Stimulated activated CD4-positive, alpha-beta T cell treated with anti-CD3 and anti-CD28 coated beads, TNF-alpha, amount 100 ng/mL, for 24 hours (primary cell): ENCODE results near the gene PLEK.
"Not testable (repeated sequence)": the region's sequence is repeated elsewhere in the genome, so short reads cannot be mapped to it uniquely, and the experiment has no call there.

ENCODE experiments used
- DNase-seq, 3 experiments: peaks; one replicate each; pipeline ENCODE4 v3.0.0-alpha.2; 2020; ENCODE audit warnings: low read depth in 3 of 3

Gene PLEK

DNA sequence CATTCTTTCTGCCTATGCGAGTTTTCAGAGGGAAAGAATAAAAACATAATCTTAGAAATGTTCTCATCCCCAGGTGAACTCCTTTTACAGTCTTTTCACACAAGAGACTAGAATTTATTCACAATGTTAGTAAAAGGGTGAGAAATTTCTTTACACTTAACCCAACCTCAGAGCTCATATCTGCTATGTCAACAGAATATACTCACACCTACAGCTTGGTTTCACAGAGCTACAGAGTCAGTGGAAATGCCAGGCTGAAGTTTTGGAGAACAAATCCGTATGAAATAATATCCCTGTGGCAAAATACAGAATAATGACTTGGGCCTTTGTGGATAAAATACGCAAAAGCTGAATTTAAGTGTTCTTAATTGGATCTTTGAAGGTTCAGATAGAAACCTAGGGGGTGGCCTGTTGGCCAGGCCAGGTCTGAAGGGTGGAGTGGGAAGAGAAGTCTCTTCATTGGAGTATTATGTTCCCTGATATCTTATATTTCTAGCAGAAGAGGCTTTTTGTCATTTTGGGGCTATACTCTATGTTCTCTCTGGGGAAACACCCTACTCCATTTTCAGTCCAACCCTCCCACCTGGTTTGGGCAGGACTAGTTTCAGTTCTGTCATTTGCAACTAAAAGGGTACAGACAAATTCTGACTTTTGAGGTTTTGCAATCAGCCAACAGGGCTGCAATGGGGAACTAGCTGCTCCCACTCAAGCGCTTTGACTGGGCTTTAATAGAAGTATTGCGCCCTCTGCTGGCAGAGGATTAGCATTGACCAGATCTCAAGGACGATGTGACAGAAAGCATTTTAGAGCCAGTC lies 76.3 kb downstream of the PLEK start:
- peak; percentile 70 to 83 (median 72) for DNase-seq

DNA sequence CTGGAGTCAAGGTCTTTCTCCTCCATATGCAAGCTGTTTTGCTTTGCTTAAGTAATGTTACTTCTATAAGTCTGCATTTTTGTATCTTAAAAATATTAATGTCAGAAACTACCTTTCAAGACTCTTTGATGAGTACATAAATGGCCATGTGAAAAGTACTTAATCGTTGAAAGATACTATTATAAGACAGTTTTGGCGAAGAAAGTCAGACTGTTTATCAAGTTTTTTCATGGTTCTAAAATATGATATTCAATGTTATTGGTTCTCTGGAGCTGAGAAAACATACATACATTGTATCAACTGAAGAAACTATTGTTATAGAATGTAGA lies 76.9 kb downstream of the PLEK start:
- no peak for DNase-seq

DNA sequence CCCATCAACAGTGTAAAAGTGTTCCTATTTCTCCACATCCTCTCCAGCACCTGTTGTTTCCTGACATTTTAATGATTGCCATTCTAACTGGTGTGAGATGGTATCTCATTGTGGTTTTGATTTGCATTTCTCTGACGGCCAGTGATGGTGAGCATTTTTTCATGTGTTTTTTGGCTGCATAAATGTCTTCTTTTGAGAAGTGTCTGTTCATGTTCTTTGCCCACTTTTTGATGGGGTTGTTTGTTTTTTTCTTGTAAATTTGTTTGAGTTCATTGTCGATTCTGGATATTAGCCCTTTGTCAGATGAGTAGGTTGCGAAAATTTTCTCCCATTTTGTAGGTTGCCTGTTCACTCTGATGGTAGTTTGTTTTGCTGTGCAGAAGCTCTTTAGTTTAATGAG lies 81.3 kb downstream of the PLEK start:
- not testable (repeated sequence) for DNase-seq
